CD4-positive, alpha-beta T cell treated with Interleukin-2 at 100 ng/mL for 4 hours (primary cell): Measurements from ENCODE around the gene PAK2.
"Not testable (repeated sequence)": the region's sequence is repeated elsewhere in the genome, so short reads cannot be mapped to it uniquely, and the experiment has no call there.

Experiments
- DNase-seq: peaks from one replicate; pipeline ENCODE4 v3.0.0-alpha.2; 2020; ENCODE audit warnings: low spot score

PAK2 gene

DNA sequence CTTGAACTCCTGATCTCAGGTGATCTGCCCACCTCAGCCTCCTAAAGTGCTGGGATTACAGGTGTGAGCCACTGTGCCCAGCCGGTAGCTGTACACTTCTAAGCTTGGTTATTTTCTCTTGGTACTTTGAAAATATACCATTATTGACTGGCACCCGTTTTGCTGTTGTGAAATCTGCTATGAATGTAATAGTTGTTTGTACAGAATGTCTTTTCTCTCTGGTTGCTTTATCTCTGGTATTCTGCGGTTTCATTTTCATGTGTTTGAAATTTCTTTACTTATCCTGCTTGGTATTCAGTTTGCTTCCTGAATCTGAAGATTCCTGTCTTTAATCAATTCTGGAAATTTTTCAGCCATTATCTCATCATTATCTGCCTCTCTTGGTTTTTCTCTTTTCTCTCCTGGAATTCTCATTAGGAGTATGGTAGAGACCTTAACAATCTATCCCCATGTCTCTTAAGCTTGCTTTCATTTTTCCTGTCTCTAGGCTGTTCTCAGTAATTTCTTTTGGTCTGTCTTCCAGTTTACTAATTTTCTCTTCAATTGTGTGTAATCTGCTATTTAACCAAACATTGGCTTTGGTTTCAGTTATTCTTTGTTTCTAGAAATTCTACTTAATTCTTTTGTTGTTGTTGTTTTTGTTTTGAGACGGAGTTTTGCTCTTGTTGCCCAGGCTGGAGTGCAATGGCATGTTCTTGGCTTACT lies 2.8 kb upstream of the PAK2 start:
- DNase-seq, result no peak

DNA sequence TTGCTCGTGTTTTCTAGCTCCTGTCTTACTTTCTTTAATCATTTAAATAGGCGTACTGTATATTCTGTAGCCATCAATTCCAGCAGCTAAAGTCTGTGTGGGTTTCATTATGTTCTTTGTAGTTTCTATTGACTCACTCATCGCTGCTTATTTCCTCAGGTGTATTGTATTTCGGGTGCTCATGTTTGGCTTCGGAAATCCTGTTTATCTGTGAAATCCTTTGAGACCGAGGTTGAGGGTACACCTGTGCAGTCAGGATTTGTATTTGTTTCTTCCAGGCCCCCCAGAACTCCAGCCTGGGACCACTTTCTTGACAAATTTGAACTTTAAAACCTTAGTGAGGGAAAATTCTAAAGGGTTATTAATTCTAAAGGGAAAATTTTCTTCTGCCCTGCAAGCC lies 2.0 kb upstream of the PAK2 start:
- no peak for DNase-seq

GRCh38 chr3:196740481-196741248 lies 1.0 kb downstream of the PAK2 start:
- DNase-seq, result peak; percentile 35

- DNase-seq, result no peak
Observed at GRCh38 chr3:196741249-196741889, 1.7 kb downstream of the PAK2 start.

DNA sequence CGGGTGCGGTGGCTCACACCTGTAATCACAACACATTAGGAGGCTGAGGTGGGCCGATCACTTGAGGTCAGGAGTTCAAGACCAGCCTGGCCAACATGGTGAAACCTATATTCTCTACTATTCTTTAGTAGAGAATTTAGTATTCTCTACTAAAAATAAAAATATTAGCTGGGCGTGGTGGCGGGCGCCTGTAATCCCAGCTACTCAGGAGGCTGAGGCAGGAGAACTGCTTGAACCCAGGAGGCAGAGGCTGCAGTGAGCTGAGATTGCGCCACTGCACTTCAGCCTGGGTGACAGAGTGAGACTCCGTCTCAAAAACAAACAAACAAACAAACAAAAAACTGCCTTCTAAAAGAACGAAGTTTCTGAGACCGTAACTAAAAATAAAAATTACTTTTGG lies 3.9 kb downstream of the PAK2 start:
- not testable (repeated sequence) for DNase-seq

GRCh38 chr3:196749125-196749524 lies 9.5 kb downstream of the PAK2 start:
- DNase-seq, result no peak

- DNase-seq, result no peak
Observed at GRCh38 chr3:196753201-196753600, 13.5 kb downstream of the PAK2 start.

GRCh38 chr3:196754091-196754981 lies 14.7 kb downstream of the PAK2 start:
- DNase-seq, result no peak

DNA sequence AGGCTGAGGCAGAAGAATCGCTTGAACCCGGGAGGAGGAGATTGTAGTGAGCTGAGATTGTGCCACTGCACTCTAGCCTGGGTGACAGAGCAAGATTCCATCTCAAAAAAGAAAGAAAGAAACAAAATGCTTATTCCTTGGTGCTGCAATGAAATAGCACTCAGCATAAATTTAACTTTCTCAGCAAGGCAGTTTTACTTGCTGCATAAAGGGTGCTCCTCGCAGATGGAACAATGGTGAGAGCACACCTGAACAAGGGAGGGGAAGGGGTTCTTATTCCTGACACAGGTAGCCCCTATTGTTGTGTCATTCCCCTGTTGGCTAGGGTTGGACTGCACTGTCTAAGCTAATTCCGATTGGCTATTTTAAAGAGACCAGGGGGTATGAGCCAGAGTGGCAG lies 17.1 kb downstream of the PAK2 start:
- no peak for DNase-seq

GRCh38 chr3:196757876-196758739 lies 18.5 kb downstream of the PAK2 start:
- DNase-seq, result no peak

DNA sequence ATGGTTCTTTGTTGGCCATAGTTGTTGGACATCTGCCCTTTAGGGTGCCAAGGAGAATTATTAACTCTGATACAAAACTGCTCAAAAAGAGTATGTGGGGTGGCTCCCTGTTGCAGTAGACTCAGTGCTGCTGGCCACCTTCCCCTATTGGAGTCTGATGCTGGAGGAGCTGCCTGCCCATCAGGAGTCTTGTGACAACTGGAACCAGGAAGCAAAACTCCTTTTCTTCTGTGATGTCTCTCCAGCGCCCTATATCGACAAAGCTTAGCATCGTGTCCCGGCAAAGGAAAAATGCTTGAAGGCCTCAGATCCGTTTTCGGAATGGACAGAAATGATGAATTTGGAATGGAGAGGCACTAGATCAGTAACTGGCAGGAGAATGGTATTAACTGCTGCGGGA lies 23.5 kb downstream of the PAK2 start:
- DNase-seq, result no peak

DNA sequence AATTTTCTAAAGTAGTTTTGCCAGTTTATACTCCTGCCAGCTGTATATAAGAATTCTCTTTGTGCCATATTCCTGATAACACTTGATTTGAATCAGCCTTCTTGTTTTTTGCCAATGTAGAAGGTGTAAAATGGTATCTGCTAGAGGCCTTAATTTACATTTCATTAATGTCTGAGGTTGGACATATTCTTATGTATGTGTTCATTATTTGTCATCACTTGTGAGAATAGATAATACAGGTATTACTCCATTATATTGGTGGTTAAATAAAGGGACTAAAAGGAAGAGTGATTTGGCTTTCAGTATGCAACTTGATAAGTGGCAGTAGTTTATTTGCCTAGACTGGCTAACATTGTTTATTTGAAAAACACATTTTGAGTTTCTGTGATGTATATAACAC lies 25.8 kb downstream of the PAK2 start:
- no peak for DNase-seq

DNA sequence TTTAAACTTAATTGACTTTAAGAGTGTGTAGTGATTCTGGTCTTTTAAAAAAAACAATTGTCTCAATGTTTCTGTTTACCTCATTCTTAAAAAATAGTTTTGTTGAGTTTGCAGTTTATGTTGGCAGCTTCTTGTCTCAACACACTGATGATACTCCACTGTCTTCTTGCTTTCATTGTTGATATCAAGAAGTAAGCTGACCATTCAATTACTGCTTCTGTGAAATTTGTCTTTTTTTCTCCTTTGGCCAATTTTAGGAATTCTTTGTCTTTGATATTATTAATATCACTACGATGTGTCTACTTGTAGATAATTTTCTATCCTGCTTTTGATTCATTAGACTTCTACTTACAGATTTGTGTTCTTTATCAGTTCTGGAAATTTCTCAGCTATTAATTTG lies 31.4 kb downstream of the PAK2 start:
- DNase-seq, result no peak

DNA sequence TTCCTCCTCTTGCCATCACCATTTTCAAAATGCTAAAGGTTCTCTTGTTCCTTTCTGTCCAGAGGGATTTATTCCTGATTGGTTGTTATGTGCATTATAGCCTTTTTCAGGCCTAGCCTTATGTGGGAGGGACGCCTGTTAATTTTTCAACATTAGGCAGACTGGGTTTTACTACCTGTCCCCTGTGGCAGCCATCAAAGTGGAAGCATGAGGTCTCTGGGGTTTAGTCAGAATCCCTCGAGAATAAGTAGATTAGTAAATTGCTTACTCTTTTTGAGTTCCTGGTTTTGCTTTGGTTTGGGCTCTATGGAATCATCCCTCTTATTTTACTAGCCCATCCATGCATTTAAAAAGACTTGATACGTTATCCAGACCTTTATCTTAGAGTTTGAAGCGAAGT lies 32.4 kb downstream of the PAK2 start:
- DNase-seq, result no peak

DNA sequence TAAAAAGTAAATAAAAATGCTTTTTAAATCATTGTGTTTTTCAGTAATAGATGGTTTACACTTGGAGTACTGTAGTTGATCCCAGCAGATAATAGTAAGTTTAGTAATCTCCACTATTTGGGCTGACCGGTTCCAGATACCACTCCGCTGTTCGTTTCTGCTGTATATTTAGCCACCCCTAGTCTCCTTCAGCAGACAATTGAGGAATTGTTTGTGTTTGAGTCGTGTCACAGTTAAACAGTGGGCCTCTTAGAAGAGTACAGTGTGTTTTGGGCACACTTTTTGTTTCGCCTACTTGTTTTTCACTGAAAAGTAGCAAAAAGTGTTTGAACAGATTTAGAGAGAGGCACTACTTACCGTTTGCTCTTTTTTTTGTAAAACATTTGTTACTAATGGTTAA lies 33.2 kb downstream of the PAK2 start:
- no peak for DNase-seq

DNA sequence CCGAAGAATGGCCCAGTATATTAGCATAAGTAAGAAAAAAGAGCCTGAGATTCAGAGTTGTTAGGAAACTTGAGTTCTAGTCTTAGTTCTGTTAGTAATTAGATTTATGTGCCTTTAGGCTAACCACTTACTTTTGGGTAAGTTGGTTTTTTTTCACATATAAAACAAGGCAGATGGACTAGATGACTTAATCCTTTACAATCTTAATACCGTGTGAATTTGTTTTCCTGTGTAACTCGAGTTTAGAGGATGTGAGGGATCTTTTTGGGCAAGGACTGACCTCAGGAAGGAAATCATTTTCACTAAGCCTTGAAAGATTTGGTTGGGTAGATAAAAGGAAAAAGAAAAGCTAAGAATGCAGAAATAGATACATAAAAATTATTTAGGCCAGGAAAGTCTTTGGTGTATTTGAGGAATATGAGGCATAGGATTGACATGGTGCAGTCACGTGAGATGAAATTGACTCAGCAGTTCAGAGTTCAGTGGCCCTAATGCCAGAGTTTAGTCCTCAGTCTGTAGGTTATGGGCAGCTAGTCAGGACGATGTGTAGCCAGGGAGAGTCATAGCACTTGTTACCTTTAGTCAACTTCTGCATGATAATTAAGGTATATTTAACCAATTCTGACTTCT lies 34.6 kb downstream of the PAK2 start:
- no peak for DNase-seq

DNA sequence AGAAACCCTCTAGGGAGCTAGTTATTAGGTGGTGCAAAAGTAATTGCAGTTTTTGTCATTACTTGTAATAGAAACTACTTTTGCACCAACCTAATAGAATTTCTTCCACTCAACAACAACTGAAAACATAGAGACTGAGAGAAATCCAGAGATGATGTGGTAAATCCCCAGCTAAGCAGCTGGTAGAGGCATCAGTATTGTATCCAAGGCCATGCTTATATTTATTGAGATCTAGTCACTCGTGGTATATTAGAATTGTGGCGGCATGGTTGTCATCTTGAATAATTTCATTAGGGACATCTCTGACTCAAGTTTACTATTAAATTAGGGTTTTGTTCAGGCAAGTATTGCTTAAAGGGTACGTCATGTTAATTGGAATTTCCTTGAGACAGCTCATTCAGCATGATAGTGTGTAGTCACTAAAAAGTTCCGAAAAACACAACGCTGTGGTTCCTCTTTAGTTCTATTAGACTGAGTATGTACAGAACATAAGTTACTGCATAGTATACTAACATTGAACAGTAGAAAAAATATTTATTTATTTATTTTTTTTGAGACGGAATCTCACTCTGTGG lies 35.3 kb downstream of the PAK2 start:
- no peak for DNase-seq

DNA sequence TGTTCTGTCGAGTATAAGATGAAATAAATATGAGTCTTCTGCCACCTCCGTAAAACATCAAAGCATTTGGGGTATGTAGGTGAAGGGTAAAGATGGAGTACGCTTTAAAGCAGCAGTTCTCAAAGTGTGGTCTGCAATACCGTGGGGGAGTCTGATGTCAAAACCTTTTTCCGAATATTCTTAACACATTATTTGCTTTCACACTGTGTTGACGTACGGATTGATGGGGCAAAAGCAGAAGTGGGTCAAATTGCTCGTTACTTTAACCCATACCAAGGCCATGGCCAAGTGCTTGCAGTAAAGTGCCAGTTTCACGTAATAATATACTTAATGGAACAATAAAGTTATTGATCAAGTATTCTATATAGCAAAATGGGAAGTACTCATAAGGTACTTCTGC lies 36.3 kb downstream of the PAK2 start:
- no peak for DNase-seq

DNA sequence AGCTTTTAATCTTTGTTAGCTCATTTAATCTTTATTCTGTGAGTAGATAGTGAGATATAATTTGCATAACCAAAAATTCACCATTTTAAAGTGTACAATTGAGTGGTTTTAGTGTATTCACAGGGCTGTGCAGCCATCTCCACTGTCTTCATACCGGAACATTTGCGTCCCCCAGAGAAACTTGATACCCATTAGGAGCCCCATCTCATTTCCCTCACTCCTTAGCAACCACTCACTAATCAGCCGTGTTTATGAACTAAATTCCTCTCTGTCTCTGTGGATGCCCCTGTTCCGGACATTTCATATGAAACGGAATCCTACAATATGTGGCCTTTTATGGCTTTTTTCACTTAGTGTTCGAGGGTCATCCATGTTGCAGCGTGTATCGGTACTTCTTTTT lies 38.2 kb downstream of the PAK2 start:
- DNase-seq, result no peak

DNA sequence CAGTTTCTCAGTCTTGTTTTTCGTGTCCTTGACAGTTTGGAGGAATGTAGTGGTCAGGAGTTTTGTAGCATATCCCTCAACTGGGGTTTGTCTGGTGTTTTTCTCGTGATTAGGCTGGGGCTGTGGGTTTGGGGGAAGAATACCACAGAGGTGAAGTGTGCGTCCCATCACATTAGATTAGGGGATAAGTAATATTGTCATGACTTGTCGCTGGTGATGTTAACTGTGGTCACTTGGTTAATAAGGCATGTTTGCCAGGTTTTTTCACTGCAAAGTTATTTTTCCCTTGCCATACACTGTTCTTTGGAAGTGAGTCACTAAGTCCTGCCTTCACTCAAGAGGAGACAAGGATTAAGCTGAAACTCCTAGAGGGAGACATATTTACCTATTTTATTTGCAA lies 39.1 kb downstream of the PAK2 start:
- DNase-seq, result no peak

GRCh38 chr3:196782511-196782910 lies 42.9 kb downstream of the PAK2 start:
- no peak for DNase-seq
